HG02840 (cell line): Measurements from ENCODE around the gene MRPL40.

Experiments used
- ATAC-seq: cut with Tn5 transposase; IDR thresholded peaks from one replicate; pipeline ENCODE4 v1.9.1; 2021; ENCODE audit warnings: mild to moderate bottlenecking, moderate library complexity, moderate number of reproducible peaks; ENCODE audit not compliant: unreplicated experiment, low FRiP score

The MRPL40 gene

DNA sequence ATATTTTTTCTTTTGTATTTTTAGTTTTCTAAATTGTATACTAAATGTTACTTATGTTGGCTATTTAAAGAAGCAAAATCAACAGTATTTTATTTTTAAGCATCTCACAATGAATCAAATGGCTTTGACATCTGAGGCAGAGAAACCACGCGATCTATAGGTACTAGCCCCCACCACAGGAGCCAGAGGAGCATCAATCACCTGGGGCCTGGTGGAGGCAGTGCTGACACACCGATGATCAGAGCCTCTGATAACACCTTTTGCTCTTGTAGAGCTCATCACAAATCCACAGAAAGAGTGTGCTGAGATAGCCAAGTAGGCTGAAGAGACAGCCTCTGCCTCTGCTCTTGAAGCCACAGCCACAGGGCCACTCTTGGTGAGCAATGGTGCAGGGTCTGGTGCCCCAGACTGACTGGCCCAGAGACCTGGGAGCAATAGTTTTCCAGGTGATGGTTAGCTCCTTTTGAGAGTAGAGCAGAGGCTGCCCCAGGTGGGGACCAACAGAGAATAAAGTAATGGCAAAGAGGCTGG lies 26.0 kb upstream of the MRPL40 start:
- ATAC-seq, result no peak

DNA sequence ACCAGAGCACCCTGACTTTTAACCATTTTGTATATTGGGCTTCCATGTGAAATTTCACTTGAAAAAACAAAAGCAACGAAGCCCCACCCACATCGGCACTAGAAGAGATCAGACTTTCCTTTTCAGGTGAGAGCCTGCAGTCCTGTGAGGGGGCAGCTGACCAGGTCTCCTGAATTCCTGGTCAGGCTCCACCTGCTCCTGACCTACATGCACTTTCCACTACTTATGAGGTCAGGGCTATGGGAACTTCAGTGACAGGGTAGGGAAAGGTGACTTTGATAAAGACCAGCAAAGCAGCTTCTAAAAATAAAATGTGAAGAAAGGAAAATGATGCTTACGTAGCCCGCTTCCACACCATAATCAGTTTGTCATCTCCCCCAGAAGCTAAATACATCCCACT lies 25.5 kb upstream of the MRPL40 start:
- no peak for ATAC-seq

DNA sequence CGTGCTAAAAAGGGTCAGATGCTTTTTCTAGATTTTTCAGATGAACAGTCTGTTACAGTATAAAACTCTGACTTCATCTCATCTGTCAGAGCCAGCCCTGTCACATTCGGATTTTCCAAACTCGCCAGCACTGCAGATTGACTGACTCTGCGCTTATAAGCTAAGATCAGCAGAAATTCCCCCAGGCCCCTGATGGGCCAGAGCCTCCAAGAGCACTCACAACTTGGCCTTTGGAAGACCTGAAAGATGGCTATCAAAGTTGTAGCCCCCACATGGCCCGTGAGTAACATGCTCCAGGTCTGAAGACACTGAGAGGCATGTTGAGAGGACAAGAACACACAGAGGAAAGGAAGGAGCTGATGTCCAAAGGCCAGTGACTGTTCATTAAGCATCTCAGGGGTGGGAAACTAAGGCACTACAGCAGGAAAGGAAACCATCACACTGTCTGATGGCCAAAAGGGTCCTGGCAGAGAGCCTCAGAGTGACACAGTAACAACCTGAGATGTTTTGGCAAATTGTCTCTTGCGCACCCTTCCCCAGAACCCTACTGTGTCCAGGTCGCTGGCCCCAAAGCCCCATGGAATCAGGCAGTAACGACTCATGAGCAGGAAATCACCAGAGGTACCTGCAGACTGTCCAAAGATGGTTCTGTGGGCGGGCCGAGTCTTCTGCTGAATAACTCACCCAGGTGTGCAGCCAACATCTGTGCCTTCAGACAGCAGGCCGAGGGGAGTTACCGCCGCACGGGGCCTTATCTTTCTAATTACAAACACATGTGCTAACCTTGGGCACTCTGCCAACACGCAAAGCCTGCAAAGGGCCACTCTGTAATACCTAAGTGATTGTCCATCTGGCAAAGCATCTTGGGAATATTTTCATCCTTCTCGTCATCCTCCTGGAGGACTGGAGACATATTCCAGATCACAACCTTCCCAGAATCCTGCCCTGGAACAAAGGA lies 24.4 kb upstream of the MRPL40 start:
- no peak for ATAC-seq

- no peak for ATAC-seq
Measured at GRCh38 chr22:19410941-19411689, 21.2 kb upstream of the MRPL40 start.

GRCh38 chr22:19411690-19412045 lies 20.7 kb upstream of the MRPL40 start:
- ATAC-seq, result no peak

GRCh38 chr22:19412478-19412877 lies 19.9 kb upstream of the MRPL40 start:
- no peak for ATAC-seq

GRCh38 chr22:19412923-19413322 lies 19.4 kb upstream of the MRPL40 start:
- no peak for ATAC-seq

DNA sequence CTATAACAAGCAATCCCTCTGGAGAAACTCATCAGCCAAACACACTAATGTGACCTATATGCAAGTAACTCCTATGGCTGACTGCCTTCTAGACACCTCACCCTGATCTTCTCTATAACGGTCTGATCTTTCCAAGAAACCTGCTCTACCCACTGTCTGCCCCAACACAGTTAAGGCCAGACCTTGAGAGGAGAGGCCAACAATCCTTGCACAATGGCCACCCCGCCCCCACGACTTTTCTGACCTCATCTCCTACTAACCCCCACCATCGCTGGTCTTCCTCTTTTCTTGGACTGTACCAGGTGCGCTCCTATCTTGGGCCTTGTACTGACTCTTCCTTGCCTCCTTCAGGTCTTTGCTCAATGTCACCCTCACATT lies 13.3 kb upstream of the MRPL40 start:
- no peak for ATAC-seq

DNA sequence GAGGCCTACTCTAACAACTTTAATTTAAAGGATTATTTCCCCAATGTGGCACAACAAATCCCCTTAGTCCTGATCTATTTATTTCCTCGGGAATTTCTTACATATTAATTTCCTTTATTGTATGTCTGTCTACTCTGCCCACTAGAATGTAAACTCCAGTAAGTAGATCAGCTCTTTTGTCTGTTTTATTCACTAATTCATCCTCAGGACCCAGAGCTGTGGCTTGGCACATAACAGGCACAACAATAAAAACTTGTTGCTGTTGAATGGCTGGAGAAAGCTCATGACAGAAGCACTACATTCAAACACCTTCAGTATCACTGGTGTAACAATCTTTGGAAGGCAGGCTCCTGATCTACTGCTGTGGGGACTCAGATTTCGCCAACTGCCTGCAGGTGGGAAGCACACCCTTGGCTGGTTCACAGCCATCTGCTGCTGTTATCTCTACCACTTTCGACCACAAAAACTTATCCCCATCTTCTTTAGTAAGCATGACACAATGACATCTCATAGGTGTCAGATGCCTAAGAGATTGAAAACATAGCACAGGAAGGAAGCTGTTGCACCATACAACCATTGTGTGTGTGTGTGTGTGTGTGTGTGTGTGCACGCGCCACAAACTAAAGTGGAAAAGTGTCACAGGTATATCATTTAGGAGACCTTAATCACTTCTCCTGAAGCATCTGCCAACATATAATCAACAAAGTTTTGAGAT lies 12.7 kb upstream of the MRPL40 start:
- no peak for ATAC-seq

- no peak for ATAC-seq
Measured at GRCh38 chr22:19420321-19420720, 12.0 kb upstream of the MRPL40 start.

- ATAC-seq, result no peak
Measured at GRCh38 chr22:19422440-19423301, 9.7 kb upstream of the MRPL40 start.

GRCh38 chr22:19424186-19424500 lies 8.2 kb upstream of the MRPL40 start:
- no peak for ATAC-seq

DNA sequence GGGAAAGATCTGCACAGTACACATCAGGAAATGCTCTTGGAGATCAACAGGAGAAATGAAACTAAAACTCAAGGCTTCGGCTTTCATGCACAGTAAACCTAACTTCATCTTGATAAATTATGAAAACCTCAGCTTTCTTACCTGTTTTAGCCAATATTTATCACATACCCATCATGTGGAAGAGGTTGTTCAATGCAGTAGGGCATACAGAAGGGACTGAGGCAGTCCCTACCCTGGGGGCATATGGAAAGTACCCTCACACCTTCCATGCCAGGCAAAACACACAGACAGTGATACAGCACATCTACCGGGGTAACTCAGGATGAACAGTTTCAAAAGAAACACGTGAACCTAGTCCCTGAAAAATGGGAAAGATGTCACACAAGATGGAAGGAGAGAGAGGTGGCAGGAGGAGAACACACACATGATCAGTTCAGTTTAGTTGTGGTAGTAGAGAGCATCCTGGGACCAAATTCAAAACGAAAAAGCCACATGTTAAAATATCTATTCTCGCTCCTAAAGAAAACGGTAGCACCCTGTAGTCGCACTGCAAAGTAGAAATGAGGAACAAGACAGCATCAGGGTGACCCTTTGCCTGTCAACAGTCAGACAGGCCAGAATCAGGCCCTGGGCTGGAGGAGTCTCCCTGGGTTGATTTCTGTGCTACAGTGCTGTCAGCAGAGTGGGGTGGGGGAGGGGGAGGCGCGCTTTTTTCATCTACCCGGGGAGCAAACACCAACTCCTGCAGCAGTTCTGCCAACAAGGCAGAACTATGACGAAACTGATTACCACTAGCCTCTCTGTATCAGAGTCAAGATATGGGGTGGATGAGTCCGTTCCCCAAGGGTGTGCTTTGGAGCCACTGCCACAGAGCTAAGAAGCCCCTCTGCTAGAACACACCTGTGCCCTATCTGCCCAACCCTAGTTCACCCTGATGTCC lies 2.1 kb upstream of the MRPL40 start:
- ATAC-seq, result no peak

- ATAC-seq, result peak; percentile 11
Measured at GRCh38 chr22:19430890-19431541, 1.3 kb upstream of the MRPL40 start.

- ATAC-seq, result peak; percentile 55
Measured at GRCh38 chr22:19431649-19432132, 654 bp upstream of the MRPL40 start, which contains the start of gene HIRA. Gene HIRA, minus strand, starts transcription at chr22:19431733. Its CDS starts 257 bp downstream, at chr22:19431476.

DNA sequence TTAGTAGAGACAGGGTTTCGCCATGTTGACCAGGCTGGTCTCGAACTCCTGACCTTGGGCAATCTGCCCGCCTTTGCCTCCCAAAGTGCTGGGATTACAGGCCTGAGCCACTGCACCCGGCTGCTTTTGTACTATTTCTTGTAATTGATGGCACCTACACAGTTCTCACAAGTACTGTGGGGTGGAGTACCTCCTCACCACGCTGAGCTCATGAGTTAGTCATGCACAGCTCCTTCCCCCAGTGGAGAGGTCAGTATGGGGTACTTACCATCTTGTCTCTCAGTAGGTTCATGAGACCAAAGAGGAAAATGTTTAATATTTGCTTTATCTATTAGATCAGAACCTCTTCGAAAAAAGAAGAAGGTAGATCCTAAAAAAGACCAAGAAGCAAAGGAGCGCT lies 2.1 kb downstream of the MRPL40 start:
- no peak for ATAC-seq

DNA sequence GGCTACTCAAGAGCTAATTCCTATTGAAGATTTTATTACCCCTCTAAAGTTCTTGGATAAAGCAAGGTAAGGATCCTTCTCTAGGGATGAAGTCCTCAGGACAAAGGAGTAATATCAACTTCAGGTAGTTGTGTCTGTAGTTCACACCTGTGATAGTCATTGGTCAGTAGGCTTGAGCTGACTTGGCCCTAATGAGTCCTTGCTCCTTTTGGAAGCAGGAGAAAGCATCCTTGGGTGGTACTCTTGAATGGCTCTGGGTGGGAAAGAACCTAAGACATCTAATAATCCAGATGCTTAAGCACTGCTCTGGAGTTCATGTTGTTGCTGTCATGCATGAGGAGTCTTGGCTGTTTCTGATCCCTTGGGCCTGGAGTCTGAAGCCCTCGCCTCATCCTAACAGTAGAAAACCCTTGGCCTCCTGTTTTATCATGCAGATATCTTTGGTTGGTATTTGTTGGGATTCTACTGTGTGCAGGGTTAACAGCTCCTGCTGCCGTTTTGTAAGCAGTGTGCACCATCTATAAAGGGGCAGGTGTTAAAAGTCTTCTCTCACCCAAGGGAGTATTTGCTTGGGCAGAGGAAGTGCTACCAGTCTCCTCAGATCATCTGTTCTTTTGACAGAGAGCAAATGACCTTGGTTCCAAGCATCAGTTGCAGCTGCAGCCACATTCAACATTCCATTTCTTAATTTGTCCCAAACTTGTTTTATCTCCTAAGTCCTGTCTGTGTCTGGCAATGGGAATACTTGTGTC lies 2.7 kb downstream of the MRPL40 start:
- no peak for ATAC-seq
